ENCODE measurements around the gene NTMT1.

- TF ChIP-seq FOXS1 (CRISPR knock-in tag; IDR thresholded peaks at IDR 0.05) (no peak), SREBF2 (IDR thresholded peaks at IDR 0.05) (no peak), HDAC2 (IDR thresholded peaks at IDR 0.05) (no peak), POLR2A (IDR thresholded peaks at IDR 0.05; ENCODE audit: low read length) (no peak), BHLHE40 (IDR thresholded peaks at IDR 0.05; ENCODE audit: low read depth, low read length) (no peak), TP53 (CRISPR knock-in tag; IDR thresholded peaks at IDR 0.05) (no peak)
- TF ChIP-seq, protein P1, sequence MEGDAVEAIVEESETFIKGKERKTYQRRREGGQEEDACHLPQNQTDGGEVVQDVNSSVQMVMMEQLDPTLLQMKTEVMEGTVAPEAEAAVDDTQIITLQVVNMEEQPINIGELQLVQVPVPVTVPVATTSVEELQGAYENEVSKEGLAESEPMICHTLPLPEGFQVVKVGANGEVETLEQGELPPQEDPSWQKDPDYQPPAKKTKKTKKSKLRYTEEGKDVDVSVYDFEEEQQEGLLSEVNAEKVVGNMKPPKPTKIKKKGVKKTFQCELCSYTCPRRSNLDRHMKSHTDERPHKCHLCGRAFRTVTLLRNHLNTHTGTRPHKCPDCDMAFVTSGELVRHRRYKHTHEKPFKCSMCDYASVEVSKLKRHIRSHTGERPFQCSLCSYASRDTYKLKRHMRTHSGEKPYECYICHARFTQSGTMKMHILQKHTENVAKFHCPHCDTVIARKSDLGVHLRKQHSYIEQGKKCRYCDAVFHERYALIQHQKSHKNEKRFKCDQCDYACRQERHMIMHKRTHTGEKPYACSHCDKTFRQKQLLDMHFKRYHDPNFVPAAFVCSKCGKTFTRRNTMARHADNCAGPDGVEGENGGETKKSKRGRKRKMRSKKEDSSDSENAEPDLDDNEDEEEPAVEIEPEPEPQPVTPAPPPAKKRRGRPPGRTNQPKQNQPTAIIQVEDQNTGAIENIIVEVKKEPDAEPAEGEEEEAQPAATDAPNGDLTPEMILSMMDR (IDR thresholded peaks at IDR 0.05): no peak
Observed at GRCh38 chr9:129595311-129595741, 30.6 kb upstream of the NTMT1 start.

Measured in A549 (cell line).